ENCODE results near the gene ZNF783. TPM values are rescaled to one million over a fixed set of nuclear protein-coding genes. Genes with fewer than 3 reads are reported as not detected.

ZNF783 gene
- total and polyA plus RNA-seq, 2 of the 8 experiments (the other 6 are each of a cell fraction or from before 2014, with no cell fraction given), result 7.3 to 8.2 TPM

DNA sequence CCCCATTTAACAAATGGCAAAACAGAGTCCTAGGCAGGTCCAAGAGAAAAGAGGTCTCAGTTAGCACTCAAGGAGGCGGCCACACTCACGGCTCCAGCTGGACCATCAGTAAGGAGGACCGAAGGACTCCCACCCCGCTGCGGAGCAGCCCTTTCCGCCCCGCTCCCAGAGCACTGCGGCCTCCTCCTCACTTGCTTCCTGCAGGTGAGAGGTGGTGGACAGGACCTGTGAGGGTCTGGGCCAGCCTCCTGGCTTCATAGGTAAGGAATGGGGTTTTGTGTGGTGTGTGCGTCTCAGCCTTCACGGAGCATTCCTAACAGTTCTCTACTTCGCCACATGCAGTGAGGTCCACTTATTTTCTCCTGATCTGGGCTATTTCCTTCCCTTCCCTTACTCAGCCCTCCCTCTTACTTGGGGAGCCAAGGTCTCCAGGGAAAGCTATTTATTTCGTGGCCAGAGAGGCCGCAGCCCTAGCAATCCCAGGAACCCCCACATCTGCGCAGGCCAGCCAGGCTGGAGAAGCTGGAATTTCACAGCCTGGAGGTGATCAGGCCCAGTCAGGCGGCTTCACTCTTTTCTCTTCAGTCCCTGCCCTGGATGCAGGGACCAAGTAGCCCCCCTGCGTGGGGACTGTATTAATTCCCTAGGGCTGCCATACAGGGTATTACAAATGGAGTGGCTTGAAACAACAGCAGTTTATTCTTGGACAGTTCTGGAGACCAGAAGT, 45.9 kb downstream of the ZNF783 start:
- no peaks in the 10 kb centered on the region for H3K36me3 ChIP-seq (ENCODE audit: control insufficient read depth in 2 of 4, insufficient read depth in 4 of 4, low read length in 3 of 4)
- H2BK5ac ChIP-seq (ENCODE audit: low read depth, low read length), result no peak overlapping the region
- CTCF ChIA-PET (ENCODE audit: partially characterized antibody), result interaction anchor here (0.7 to 6.8 kb wide), 10 partner anchors 10 to 166 kb away, joined by 3 to 82 read pairs (median 3); no protein-coding TSS in a partner anchor
- no peak overlapping the region for H2BK20ac ChIP-seq (ENCODE audit: low read length)
- H3K18ac ChIP-seq (ENCODE audit: extremely low read depth, low read length), result no peak overlapping the region
- no peak overlapping the region for H2AK5ac ChIP-seq (ENCODE audit: low read depth, low read length)
- no peak overlapping the region for H2BK15ac ChIP-seq (ENCODE audit: low read length)
- no peak overlapping the region for H3K27ac ChIP-seq (ENCODE audit: low read depth, low read length)
- H3K23me2 ChIP-seq (ENCODE audit: low read depth, low read length), result no peaks in the 10 kb centered on the region
- no peak overlapping the region for H4K5ac ChIP-seq (ENCODE audit: insufficient read length, low read depth, low read length)
- no peaks in the 10 kb centered on the region for H4K20me1 ChIP-seq (replicated peaks in 1 of 2; ENCODE audit: control insufficient read depth in 1 of 2, insufficient read depth in 2 of 2, low read length in 2 of 2)
- WGBS, 2 experiments (ENCODE audit: extremely low coverage in 1 of 2, insufficient coverage in 1 of 2, insufficient read length in 1 of 2, insufficient replicate concordance in 2 of 2, low coverage in 1 of 2, low lambda C conversion rate in 2 of 2, missing lambda C conversion rate in 1 of 2), result 87% methylated on average over 16 of the region's 16 CpGs; no CpG with 5 or more reads in 1 of the 2 experiments
- H4K8ac ChIP-seq (ENCODE audit: extremely low read depth, insufficient read depth, low read length), result no peak overlapping the region; the same call in 1 of the 2 replicates
- no peaks in the 10 kb centered on the region for H3K27me3 ChIP-seq (replicated peaks in 1 of 4; ENCODE audit: control insufficient read depth in 3 of 4, extremely low read depth in 1 of 4, insufficient read depth in 3 of 4, low read length in 3 of 4)
- no peaks in the 10 kb centered on the region for H3K4me1 ChIP-seq (replicated peaks in 1 of 4; ENCODE audit: control insufficient read depth in 3 of 4, insufficient read depth in 4 of 4, low read length in 3 of 4)
- H3K4me3 ChIP-seq (ENCODE audit: extremely low read depth in 1 of 4, insufficient read depth in 2 of 4, low read depth in 3 of 4, low read length in 4 of 4), result no peak overlapping the region
- POLR2A ChIA-PET (ENCODE audit: partially characterized antibody), result interaction anchor here (1.0 kb wide), 1 partner anchor 15 kb away, joined by 3 read pairs; no protein-coding TSS in a partner anchor
- no peak overlapping the region for H3K23ac ChIP-seq (ENCODE audit: insufficient read length)
- FAIRE-seq (no peak), DNase-seq (ENCODE audit: low read depth in 1 of 2, low spot score in 2 of 2) (no peak)
- TF ChIP-seq KDM5A (IDR thresholded peaks at IDR 0.05; ENCODE audit: low read length), result no peak
- TF ChIP-seq TCF12 (IDR thresholded peaks at IDR 0.05; ENCODE audit: low read depth, low read length), result no peak
- TF ChIP-seq SIN3A (conservative IDR thresholded peaks at IDR 0.05 in 1 of 2, IDR thresholded peaks at IDR 0.05 in 1 of 2; ENCODE audit: low read depth in 1 of 2, low read length in 2 of 2), result no peak
- TF ChIP-seq HDAC2 (IDR thresholded peaks at IDR 0.05; ENCODE audit: borderline replicate concordance in 1 of 2, low read depth in 2 of 2, low read length in 2 of 2), result no peak
- TF ChIP-seq SIX5 (IDR thresholded peaks at IDR 0.05; ENCODE audit: low read depth, low read length), result no peak
- no peak for TF ChIP-seq CHD2 (IDR thresholded peaks at IDR 0.05; ENCODE audit: low read length)
- TF ChIP-seq TAF1 (IDR thresholded peaks at IDR 0.05; ENCODE audit: low read depth, low read length), result no peak
- H3K9me3 ChIP-seq (ENCODE audit: insufficient read depth in 2 of 2, low read depth in 1 of 2, low read length in 1 of 2), result no peaks in the 10 kb centered on the region
- H3K4me2 ChIP-seq (ENCODE audit: insufficient read depth in 1 of 2, low read depth in 2 of 2, low read length in 2 of 2), result no peak overlapping the region
- H3K56ac ChIP-seq (replicated peaks; ENCODE audit: insufficient read length, low read depth, low read length), result no peak overlapping the region
- no peak overlapping the region for H3K4ac ChIP-seq (replicated peaks; ENCODE audit: insufficient read length, low read depth, low read length)
- H3K9ac ChIP-seq (replicated peaks in 1 of 4; ENCODE audit: extremely low read depth in 1 of 4, low read depth in 3 of 4, low read length in 3 of 4), result no peak overlapping the region
- H2AFZ ChIP-seq (ENCODE audit: low read length), result no peak overlapping the region
- H2BK120ac ChIP-seq (replicated peaks; ENCODE audit: low read depth, low read length), result no peak overlapping the region
- no peak overlapping the region for H4K91ac ChIP-seq (replicated peaks; ENCODE audit: insufficient read length, low read length)
- H3K14ac ChIP-seq (ENCODE audit: insufficient read length), result no peak overlapping the region
- no peaks in the 10 kb centered on the region for H3K79me1 ChIP-seq (ENCODE audit: low read depth, low read length)
- no peak overlapping the region for H2BK12ac ChIP-seq (ENCODE audit: low read depth, low read length)
- H3K79me2 ChIP-seq (ENCODE audit: control insufficient read depth in 1 of 2, insufficient read depth in 2 of 2, low read length in 2 of 2), result no peaks in the 10 kb centered on the region

Measured in H1 (cell line).